GM12874 (cell line): ENCODE data around the gene POC1B.

Experiments
- CTCF ChIP-seq: IDR thresholded peaks from 2 replicates; pipeline ENCODE4 v1.5.1; 2011; ENCODE audit warnings: low read depth, mild to moderate bottlenecking, control low read depth, low read length, moderate library complexity; ENCODE audit not compliant: insufficient read depth

Gene POC1B

GRCh38 chr12:89389755-89390661 lies 135.8 kb downstream of the POC1B start:
- no peak for TF ChIP-seq CTCF

- no peak for TF ChIP-seq CTCF
Observed at GRCh38 chr12:89386138-89386537, 139.7 kb downstream of the POC1B start.

- no peak for TF ChIP-seq CTCF
Observed at GRCh38 chr12:89384807-89385206, 141.0 kb downstream of the POC1B start.

GRCh38 chr12:89384050-89384758 lies 141.6 kb downstream of the POC1B start:
- TF ChIP-seq CTCF = no peak

GRCh38 chr12:89383235-89384049 lies 142.4 kb downstream of the POC1B start:
- no peak for TF ChIP-seq CTCF

- no peak for TF ChIP-seq CTCF
Observed at GRCh38 chr12:89382328-89382727, 143.5 kb downstream of the POC1B start.

GRCh38 chr12:89379839-89380467 lies 145.9 kb downstream of the POC1B start:
- no peak for TF ChIP-seq CTCF
